ENCODE results near the gene STKLD1. TPM values are rescaled to one million over a fixed set of nuclear protein-coding genes. Genes with fewer than 3 reads are reported as not detected.
"Not testable (repeated sequence)": the region's sequence is repeated elsewhere in the genome, so short reads cannot be mapped to it uniquely, and the experiment has no call there.

Gene STKLD1
- total and polyA plus RNA-seq, 7 experiments from 2014 or later: 0.78 to 1.8 (median 1.4) TPM; not detected in 1

- ChIA-PET CTCF (no interaction called here), POLR2A (no interaction called here)
- no peaks in the 10 kb centered on the region for H3K36me3 Mint-ChIP-seq
- no peak for ATAC-seq
- H3K9me3 ChIP-seq (ENCODE audit: control insufficient read depth in 2 of 3, low read length in 3 of 3): no peaks in the 10 kb centered on the region
- no peaks in the 10 kb centered on the region for H3K9me3 Mint-ChIP-seq
- no peaks in the 10 kb centered on the region for H3K36me3 ChIP-seq (ENCODE audit: control insufficient read depth in 2 of 3, insufficient read depth in 3 of 3, low read length in 3 of 3)
- no peaks in the 10 kb centered on the region for H3K27me3 Mint-ChIP-seq
- H3K27ac Mint-ChIP-seq: no peak overlapping the region
- H3K4me3 ChIP-seq (ENCODE audit: low read length): no peak overlapping the region
- no peaks in the 10 kb centered on the region for H3K27me3 ChIP-seq (ENCODE audit: control insufficient read depth in 2 of 2, insufficient read depth in 2 of 2, low read length in 2 of 2)
- H3K4me3 Mint-ChIP-seq: no peak overlapping the region
- intact Hi-C loops (cut with micrococcal nuclease): no loop called here
- peaks cover 0 to 1% (median 0%) of the 10 kb centered on the region in 7 donors for H3K4me1 Mint-ChIP-seq
- DNase-seq: no peak
- no peaks in the 10 kb centered on the region for H3K4me1 ChIP-seq (ENCODE audit: control insufficient read depth in 2 of 2, insufficient read depth in 2 of 2, low read length in 2 of 2)
- no peak overlapping the region for H3K27ac ChIP-seq (ENCODE audit: low read depth, low read length)
Observed at GRCh38 chr9:133445293-133445969, 69.3 kb downstream of the STKLD1 start.

DNA sequence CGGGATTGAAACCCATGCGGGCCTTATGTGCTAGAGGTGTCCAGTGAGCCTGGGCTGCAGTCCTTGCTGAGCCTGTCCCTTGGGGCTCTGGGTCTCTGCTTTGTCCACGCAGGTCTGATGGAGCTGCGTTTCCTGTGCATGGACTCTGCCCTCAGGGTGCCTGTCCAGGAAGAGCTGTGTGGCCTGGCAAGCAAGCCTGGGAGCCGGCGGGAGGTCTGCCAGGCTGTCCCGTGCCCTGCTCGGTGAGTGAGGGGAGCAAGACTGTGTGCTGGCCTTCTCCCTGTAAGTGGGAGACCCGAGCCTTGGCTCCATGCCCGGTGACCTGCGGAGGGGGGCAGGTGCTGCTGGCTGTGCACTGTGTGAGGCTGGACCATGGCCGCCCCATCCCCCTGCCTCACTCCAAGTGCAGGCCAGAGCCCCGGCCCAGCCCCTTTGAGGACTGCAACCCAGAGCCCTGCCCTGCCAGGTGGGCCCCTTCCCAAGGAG is 72.4 kb downstream of the STKLD1 start:
- CTCF ChIA-PET: no interaction called here
- Mint-ChIP-seq H3K27me3 (no peaks in the 10 kb centered on the region), H3K27ac (no peak overlapping the region), H3K4me3 (no peak overlapping the region), H3K4me1 (no peaks in the 10 kb centered on the region), H3K36me3 (no peaks in the 10 kb centered on the region), H3K9me3 (no peaks in the 10 kb centered on the region)
- intact Hi-C loops (cut with micrococcal nuclease): no loop called here
- no peaks in the 10 kb centered on the region for H3K4me1 ChIP-seq (ENCODE audit: control insufficient read depth in 2 of 2, insufficient read depth in 2 of 2, low read length in 2 of 2)
- no peak overlapping the region for H3K4me3 ChIP-seq (ENCODE audit: low read length)
- ATAC-seq (no peak), DNase-seq (no peak)
- POLR2A ChIA-PET: interaction anchor here (0.6 kb wide), 1 partner anchor 384 kb away, joined by 4 read pairs; no protein-coding TSS in a partner anchor
- no peak overlapping the region for H3K27ac ChIP-seq (ENCODE audit: low read depth, low read length)
- H3K36me3 ChIP-seq (ENCODE audit: control insufficient read depth in 2 of 3, insufficient read depth in 3 of 3, low read length in 3 of 3): no peaks in the 10 kb centered on the region
- no peaks in the 10 kb centered on the region for H3K27me3 ChIP-seq (ENCODE audit: control insufficient read depth in 2 of 2, insufficient read depth in 2 of 2, low read length in 2 of 2)
- no peaks in the 10 kb centered on the region for H3K9me3 ChIP-seq (ENCODE audit: control insufficient read depth in 2 of 3, low read length in 3 of 3)

GRCh38 chr9:133449760-133450159 is 73.6 kb downstream of the STKLD1 start:
- Histone ChIP-seq H3K4me3 (ENCODE audit: low read length) (no peak overlapping the region), H3K9me3 (ENCODE audit: control insufficient read depth in 2 of 3, low read length in 3 of 3) (no peaks in the 10 kb centered on the region), H3K4me1 (ENCODE audit: control insufficient read depth in 2 of 2, insufficient read depth in 2 of 2, low read length in 2 of 2) (no peaks in the 10 kb centered on the region), H3K27me3 (ENCODE audit: control insufficient read depth in 2 of 2, insufficient read depth in 2 of 2, low read length in 2 of 2) (no peaks in the 10 kb centered on the region), H3K27ac (ENCODE audit: low read depth, low read length) (no peak overlapping the region), H3K36me3 (ENCODE audit: control insufficient read depth in 2 of 3, insufficient read depth in 3 of 3, low read length in 3 of 3) (no peaks in the 10 kb centered on the region)
- DNase-seq (no peak), ATAC-seq (no peak)
- H3K4me1 Mint-ChIP-seq: no peaks in the 10 kb centered on the region
- no peak overlapping the region for H3K27ac Mint-ChIP-seq
- ChIA-PET POLR2A (no interaction called here), CTCF (no interaction called here)
- H3K27me3 Mint-ChIP-seq: no peaks in the 10 kb centered on the region
- H3K36me3 Mint-ChIP-seq: no peaks in the 10 kb centered on the region
- no peak overlapping the region for H3K4me3 Mint-ChIP-seq
- no peaks in the 10 kb centered on the region for H3K9me3 Mint-ChIP-seq
- intact Hi-C loops (cut with micrococcal nuclease): loop anchor here in 1 of 2 donors (10.0 kb wide), 1 partner anchor 545 kb away; the partner anchor contains the start of gene VAV2

GRCh38 chr9:133451865-133452264 is 75.7 kb downstream of the STKLD1 start:
- H3K4me1 ChIP-seq (ENCODE audit: control insufficient read depth in 2 of 2, insufficient read depth in 2 of 2, low read length in 2 of 2); CTCF ChIA-PET; POLR2A ChIA-PET; H3K36me3 Mint-ChIP-seq; H3K4me3 Mint-ChIP-seq; H3K36me3 ChIP-seq (ENCODE audit: control insufficient read depth in 2 of 3, insufficient read depth in 3 of 3, low read length in 3 of 3); ATAC-seq; DNase-seq; H3K9me3 ChIP-seq (ENCODE audit: control insufficient read depth in 2 of 3, low read length in 3 of 3); H3K27me3 Mint-ChIP-seq; H3K4me1 Mint-ChIP-seq; H3K27ac Mint-ChIP-seq; H3K4me3 ChIP-seq (ENCODE audit: low read length); H3K9me3 Mint-ChIP-seq; H3K27ac ChIP-seq (ENCODE audit: low read depth, low read length); H3K27me3 ChIP-seq (ENCODE audit: control insufficient read depth in 2 of 2, insufficient read depth in 2 of 2, low read length in 2 of 2): not testable (repeated sequence)
- intact Hi-C loops (cut with micrococcal nuclease): loop anchor here in 1 of 2 donors (10.0 kb wide), 1 partner anchor 543 kb away; the partner anchor contains the start of gene VAV2

DNA sequence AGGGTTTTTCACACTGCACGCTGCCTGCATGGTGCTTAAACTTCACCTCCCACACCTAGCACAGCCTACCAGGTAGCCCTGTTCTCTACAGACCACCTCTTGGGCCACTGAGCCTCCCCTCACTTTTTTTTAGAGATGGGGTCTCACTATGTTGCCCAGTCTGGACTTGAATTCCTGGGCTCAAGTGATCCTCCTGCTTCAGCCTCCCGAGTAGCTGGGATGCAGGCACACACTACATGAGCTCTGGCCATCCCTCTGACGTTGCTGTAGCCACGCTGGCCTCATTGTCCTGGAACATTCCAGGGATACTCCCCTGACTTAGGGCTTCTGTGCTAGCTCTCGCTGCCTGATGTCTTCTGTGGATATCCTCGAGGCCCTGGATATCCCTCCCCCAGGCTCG is 76.4 kb downstream of the STKLD1 start:
- no peak overlapping the region for H3K4me3 Mint-ChIP-seq
- no peaks in the 10 kb centered on the region for H3K9me3 ChIP-seq (ENCODE audit: control insufficient read depth in 2 of 3, low read length in 3 of 3)
- intact Hi-C loops (cut with micrococcal nuclease): loop anchor here in 1 of 2 donors (10.0 kb wide), 1 partner anchor 542 kb away; the partner anchor contains the start of gene VAV2

GRCh38 chr9:133453651-133454050 is 77.5 kb downstream of the STKLD1 start:
- Histone ChIP-seq H3K36me3 (ENCODE audit: control insufficient read depth in 2 of 3, insufficient read depth in 3 of 3, low read length in 3 of 3) (no peaks in the 10 kb centered on the region), H3K27me3 (ENCODE audit: control insufficient read depth in 2 of 2, insufficient read depth in 2 of 2, low read length in 2 of 2) (no peaks in the 10 kb centered on the region), H3K9me3 (ENCODE audit: control insufficient read depth in 2 of 3, low read length in 3 of 3) (no peaks in the 10 kb centered on the region), H3K4me3 (ENCODE audit: low read length) (no peak overlapping the region), H3K4me1 (ENCODE audit: control insufficient read depth in 2 of 2, insufficient read depth in 2 of 2, low read length in 2 of 2) (no peaks in the 10 kb centered on the region), H3K27ac (ENCODE audit: low read depth, low read length) (no peak overlapping the region)
- no peak for DNase-seq
- no peaks in the 10 kb centered on the region for H3K27me3 Mint-ChIP-seq
- intact Hi-C loops (cut with micrococcal nuclease): loop anchor here in 1 of 2 donors (10.0 kb wide), 1 partner anchor 541 kb away; the partner anchor contains the start of gene VAV2
- POLR2A ChIA-PET: no interaction called here
- CTCF ChIA-PET: no interaction called here
- H3K4me1 Mint-ChIP-seq: no peaks in the 10 kb centered on the region
- H3K27ac Mint-ChIP-seq: no peak overlapping the region
- H3K36me3 Mint-ChIP-seq: no peaks in the 10 kb centered on the region
- no peaks in the 10 kb centered on the region for H3K9me3 Mint-ChIP-seq
- H3K4me3 Mint-ChIP-seq: no peak overlapping the region
- ATAC-seq: no peak

More for the DNA sequence above, 76.4 kb downstream of the STKLD1 start:
- ChIA-PET POLR2A (no interaction called here), CTCF (no interaction called here)
- H3K27me3 Mint-ChIP-seq: no peaks in the 10 kb centered on the region
- Histone ChIP-seq H3K4me1 (ENCODE audit: control insufficient read depth in 2 of 2, insufficient read depth in 2 of 2, low read length in 2 of 2) (no peaks in the 10 kb centered on the region), H3K4me3 (ENCODE audit: low read length) (no peak overlapping the region), H3K27me3 (ENCODE audit: control insufficient read depth in 2 of 2, insufficient read depth in 2 of 2, low read length in 2 of 2) (no peaks in the 10 kb centered on the region), H3K27ac (ENCODE audit: low read depth, low read length) (no peak overlapping the region), H3K36me3 (ENCODE audit: control insufficient read depth in 2 of 3, insufficient read depth in 3 of 3, low read length in 3 of 3) (no peaks in the 10 kb centered on the region)
- DNase-seq (no peak), ATAC-seq (no peak)
- no peaks in the 10 kb centered on the region for H3K36me3 Mint-ChIP-seq
- no peaks in the 10 kb centered on the region for H3K9me3 Mint-ChIP-seq
- no peak overlapping the region for H3K27ac Mint-ChIP-seq
- H3K4me1 Mint-ChIP-seq: no peaks in the 10 kb centered on the region

- H3K27me3 Mint-ChIP-seq: no peaks in the 10 kb centered on the region
- DNase-seq: no peak
- ChIA-PET CTCF (no interaction called here), POLR2A (no interaction called here)
- intact Hi-C loops (cut with micrococcal nuclease): loop anchor here in 1 of 2 donors (10.0 kb wide), 1 partner anchor 540 kb away; the partner anchor contains the start of gene VAV2
- H3K27ac Mint-ChIP-seq: no peak overlapping the region
- Histone ChIP-seq H3K36me3 (ENCODE audit: control insufficient read depth in 2 of 3, insufficient read depth in 3 of 3, low read length in 3 of 3) (no peaks in the 10 kb centered on the region), H3K4me3 (ENCODE audit: low read length) (no peak overlapping the region), H3K27ac (ENCODE audit: low read depth, low read length) (no peak overlapping the region), H3K4me1 (ENCODE audit: control insufficient read depth in 2 of 2, insufficient read depth in 2 of 2, low read length in 2 of 2) (peaks cover 5 to 6% of the 10 kb centered on the region in 2 donors), H3K27me3 (ENCODE audit: control insufficient read depth in 2 of 2, insufficient read depth in 2 of 2, low read length in 2 of 2) (no peaks in the 10 kb centered on the region), H3K9me3 (ENCODE audit: control insufficient read depth in 2 of 3, low read length in 3 of 3) (no peaks in the 10 kb centered on the region)
- no peak overlapping the region for H3K4me3 Mint-ChIP-seq
- H3K4me1 Mint-ChIP-seq: peaks cover 0 to 3% (median 0%) of the 10 kb centered on the region in 7 donors
- no peak for ATAC-seq
- H3K9me3 Mint-ChIP-seq: no peaks in the 10 kb centered on the region
- H3K36me3 Mint-ChIP-seq: no peaks in the 10 kb centered on the region
Observed at GRCh38 chr9:133454325-133454724, 78.2 kb downstream of the STKLD1 start.

Data from naive thymus-derived CD4-positive, alpha-beta T cell (primary cell).